VCaP (cell line): Measurements from ENCODE around the gene TENM3.

Experiments
- H3K27ac ChIP-seq: fragments of 450-650 bp; 2 replicates; pipeline ENCODE4 v1.5.1; 2017
- TF ChIP-seq, protein P1 (sequence below): fragments of 450-650 bp; conservative IDR thresholded peaks from 2 replicates; pipeline ENCODE4 v1.5.1; 2017; ENCODE audit warnings: mild to moderate bottlenecking, moderate library complexity

Gene TENM3

DNA sequence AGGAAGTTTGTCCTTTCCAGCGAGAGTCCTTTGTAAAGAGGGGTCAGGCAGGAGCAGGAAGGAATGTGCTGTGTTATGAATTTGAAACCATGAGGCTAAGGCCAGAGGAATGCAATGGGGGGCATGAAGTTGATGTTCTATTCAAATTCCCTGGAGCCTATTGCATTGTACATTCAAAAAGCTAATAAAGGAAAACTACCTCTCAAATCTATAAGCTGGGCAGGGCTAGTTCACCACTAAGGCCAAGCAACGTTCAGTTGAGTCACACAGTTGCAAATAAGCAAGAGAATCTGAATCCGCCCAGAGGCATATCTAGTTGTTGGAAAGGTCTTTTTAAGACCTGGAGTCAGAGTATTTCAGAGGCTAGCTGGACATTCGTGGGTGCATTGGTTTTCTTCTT lies 525.6 kb downstream of the TENM3 start:
- TF ChIP-seq, protein P1, sequence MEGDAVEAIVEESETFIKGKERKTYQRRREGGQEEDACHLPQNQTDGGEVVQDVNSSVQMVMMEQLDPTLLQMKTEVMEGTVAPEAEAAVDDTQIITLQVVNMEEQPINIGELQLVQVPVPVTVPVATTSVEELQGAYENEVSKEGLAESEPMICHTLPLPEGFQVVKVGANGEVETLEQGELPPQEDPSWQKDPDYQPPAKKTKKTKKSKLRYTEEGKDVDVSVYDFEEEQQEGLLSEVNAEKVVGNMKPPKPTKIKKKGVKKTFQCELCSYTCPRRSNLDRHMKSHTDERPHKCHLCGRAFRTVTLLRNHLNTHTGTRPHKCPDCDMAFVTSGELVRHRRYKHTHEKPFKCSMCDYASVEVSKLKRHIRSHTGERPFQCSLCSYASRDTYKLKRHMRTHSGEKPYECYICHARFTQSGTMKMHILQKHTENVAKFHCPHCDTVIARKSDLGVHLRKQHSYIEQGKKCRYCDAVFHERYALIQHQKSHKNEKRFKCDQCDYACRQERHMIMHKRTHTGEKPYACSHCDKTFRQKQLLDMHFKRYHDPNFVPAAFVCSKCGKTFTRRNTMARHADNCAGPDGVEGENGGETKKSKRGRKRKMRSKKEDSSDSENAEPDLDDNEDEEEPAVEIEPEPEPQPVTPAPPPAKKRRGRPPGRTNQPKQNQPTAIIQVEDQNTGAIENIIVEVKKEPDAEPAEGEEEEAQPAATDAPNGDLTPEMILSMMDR: no peak

GRCh38 chr4:182770259-182770995 lies 527.2 kb downstream of the TENM3 start:
- H3K27ac ChIP-seq: no peak overlapping the region
- TF ChIP-seq, protein P1: no peak

More for the DNA sequence above, 525.6 kb downstream of the TENM3 start:
- no peak overlapping the region for H3K27ac ChIP-seq

GRCh38 chr4:182770996-182771514 lies 527.9 kb downstream of the TENM3 start:
- H3K27ac ChIP-seq: no peak overlapping the region
- TF ChIP-seq, protein P1: no peak

GRCh38 chr4:182775075-182775474 lies 531.9 kb downstream of the TENM3 start:
- H3K27ac ChIP-seq: no peak overlapping the region
- TF ChIP-seq, protein P1: no peak

DNA sequence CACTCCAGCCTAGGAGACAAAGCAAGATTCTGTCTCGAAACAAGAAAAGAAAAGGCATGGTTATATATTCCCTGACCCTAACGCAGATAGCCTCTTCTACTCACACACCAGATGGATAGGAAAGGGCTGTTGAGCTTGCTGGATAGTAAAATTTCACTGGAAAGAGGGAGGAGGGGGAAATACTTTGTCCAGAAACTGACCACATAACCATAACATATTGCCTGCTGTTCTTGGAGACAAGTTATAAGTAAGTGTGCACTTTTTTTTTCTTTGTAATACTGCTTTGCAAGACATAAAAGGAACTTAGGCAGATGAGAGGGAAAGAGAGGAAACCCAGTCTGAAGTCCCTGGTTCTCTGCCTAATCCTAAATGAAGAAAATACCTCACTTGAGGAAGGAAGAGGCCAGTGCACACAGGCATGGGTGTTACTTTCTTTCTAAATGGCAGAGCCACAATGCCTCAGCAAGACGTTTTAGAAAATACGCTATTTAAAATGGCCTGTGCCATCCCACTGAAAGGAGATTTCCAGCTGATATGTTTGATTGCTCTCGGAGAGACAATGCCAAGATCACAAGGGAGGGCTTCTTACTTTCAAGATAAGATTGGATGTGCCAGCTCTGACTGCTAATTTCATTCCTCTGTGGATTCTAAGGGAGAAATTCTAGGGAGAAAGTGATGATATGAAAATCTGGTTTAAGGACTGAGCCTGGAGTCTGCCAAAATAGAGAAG lies 533.3 kb downstream of the TENM3 start:
- TF ChIP-seq, protein P1: no peak
- peak overlapping the region; percentile 35 for H3K27ac ChIP-seq

GRCh38 chr4:182778222-182778982 lies 535.2 kb downstream of the TENM3 start:
- TF ChIP-seq, protein P1: no peak
- H3K27ac ChIP-seq: no peak overlapping the region

- TF ChIP-seq, protein P1: no peak
- peak overlapping the region; percentile 24 for H3K27ac ChIP-seq
Observed at GRCh38 chr4:182786991-182787390, 543.8 kb downstream of the TENM3 start.
